ENCODE results near the gene NEDD8.

DNA sequence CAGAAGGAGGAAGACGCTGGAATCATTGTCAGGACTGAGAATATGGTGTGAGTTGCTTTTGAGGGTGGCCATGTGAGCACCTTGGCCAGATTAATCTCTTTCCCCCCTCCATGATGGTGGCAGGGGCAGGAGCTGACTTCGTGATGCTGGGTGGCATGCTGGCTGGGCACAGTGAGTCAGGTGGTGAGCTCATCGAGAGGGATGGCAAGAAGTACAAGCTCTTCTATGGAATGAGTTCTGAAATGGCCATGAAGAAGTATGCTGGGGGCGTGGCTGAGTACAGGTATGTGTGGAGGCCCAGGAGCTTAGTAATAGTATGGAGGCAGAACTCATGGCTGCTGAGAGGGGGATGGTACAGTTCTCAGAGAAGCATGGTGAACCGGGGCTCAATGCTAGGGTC lies 6.0 kb upstream of the NEDD8 start:
- TF ChIP-seq POLR2A (IDR thresholded peaks at IDR 0.05; ENCODE audit: low read depth, low read length), result no peak
- TF ChIP-seq, protein P1, sequence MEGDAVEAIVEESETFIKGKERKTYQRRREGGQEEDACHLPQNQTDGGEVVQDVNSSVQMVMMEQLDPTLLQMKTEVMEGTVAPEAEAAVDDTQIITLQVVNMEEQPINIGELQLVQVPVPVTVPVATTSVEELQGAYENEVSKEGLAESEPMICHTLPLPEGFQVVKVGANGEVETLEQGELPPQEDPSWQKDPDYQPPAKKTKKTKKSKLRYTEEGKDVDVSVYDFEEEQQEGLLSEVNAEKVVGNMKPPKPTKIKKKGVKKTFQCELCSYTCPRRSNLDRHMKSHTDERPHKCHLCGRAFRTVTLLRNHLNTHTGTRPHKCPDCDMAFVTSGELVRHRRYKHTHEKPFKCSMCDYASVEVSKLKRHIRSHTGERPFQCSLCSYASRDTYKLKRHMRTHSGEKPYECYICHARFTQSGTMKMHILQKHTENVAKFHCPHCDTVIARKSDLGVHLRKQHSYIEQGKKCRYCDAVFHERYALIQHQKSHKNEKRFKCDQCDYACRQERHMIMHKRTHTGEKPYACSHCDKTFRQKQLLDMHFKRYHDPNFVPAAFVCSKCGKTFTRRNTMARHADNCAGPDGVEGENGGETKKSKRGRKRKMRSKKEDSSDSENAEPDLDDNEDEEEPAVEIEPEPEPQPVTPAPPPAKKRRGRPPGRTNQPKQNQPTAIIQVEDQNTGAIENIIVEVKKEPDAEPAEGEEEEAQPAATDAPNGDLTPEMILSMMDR (IDR thresholded peaks at IDR 0.05; ENCODE audit: extremely low read depth in 1 of 2, insufficient read depth in 1 of 2, low read depth in 1 of 2, low read length in 2 of 2), result no peak
- TF ChIP-seq, protein P2, sequence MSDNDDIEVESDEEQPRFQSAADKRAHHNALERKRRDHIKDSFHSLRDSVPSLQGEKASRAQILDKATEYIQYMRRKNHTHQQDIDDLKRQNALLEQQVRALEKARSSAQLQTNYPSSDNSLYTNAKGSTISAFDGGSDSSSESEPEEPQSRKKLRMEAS (IDR thresholded peaks at IDR 0.05; ENCODE audit: insufficient read depth, insufficient read length), result no peak
- no peak for TF ChIP-seq EZH2 (IDR thresholded peaks at IDR 0.05; ENCODE audit: borderline replicate concordance, low read depth, low read length, severe bottlenecking)
- no peak for TF ChIP-seq POLR2AphosphoS5 (IDR thresholded peaks at IDR 0.05; ENCODE audit: insufficient read depth, low read depth, low read length)
- no peak for TF ChIP-seq MYC (IDR thresholded peaks at IDR 0.05; ENCODE audit: low read depth, low read length)
- no peak for TF ChIP-seq JUN (IDR thresholded peaks at IDR 0.05; ENCODE audit: borderline replicate concordance, insufficient read depth, insufficient read length, low read depth)

Measured in endothelial cell of umbilical vein (primary cell).